Fibroblast of pulmonary artery (primary cell): ENCODE measurements around the gene ATP5F1B.
"Not testable (repeated sequence)": the region's sequence is repeated elsewhere in the genome, so short reads cannot be mapped to it uniquely, and the experiment has no call there.

Experiments used
- DNase-seq: peaks from one replicate; pipeline ENCODE4 v3.0.0-alpha.2; 2010; ENCODE audit warnings: low read depth
- H3K4me3 ChIP-seq: replicated peaks from 2 replicates; pipeline ENCODE4 v1.5.1; 2011; ENCODE audit warnings: low read depth, mild to moderate bottlenecking, control low read depth, low read length, moderate library complexity
- CTCF ChIP-seq: IDR thresholded peaks from 2 replicates; pipeline ENCODE4 v1.5.1; 2011; ENCODE audit warnings: mild to moderate bottlenecking, control low read depth, low read length, inconsistent platforms; ENCODE audit errors: missing control alignments

Gene ATP5F1B

GRCh38 chr12:56670836-56671235, 25.1 kb upstream of the ATP5F1B start:
- no peak for TF ChIP-seq CTCF
- no peak for DNase-seq
- no peak overlapping the region for H3K4me3 ChIP-seq

- H3K4me3 ChIP-seq: no peak overlapping the region
- no peak for TF ChIP-seq CTCF
- no peak for DNase-seq
These were observed 22.3 kb upstream of the ATP5F1B start for GRCh38 chr12:56668197-56668457.

- no peak for TF ChIP-seq CTCF
- H3K4me3 ChIP-seq: no peak overlapping the region
- no peak for DNase-seq
These were observed 16.3 kb upstream of the ATP5F1B start for GRCh38 chr12:56661979-56662638.

GRCh38 chr12:56661560-56661959, 15.8 kb upstream of the ATP5F1B start:
- no peak overlapping the region for H3K4me3 ChIP-seq
- no peak for DNase-seq
- TF ChIP-seq CTCF: no peak

GRCh38 chr12:56658921-56659320, 13.1 kb upstream of the ATP5F1B start:
- no peak for DNase-seq
- no peak overlapping the region for H3K4me3 ChIP-seq
- TF ChIP-seq CTCF: no peak

GRCh38 chr12:56657416-56658379, 11.9 kb upstream of the ATP5F1B start:
- TF ChIP-seq CTCF: no peak
- no peak for DNase-seq

GRCh38 chr12:56653781-56654180, 8.0 kb upstream of the ATP5F1B start:
- H3K4me3 ChIP-seq, DNase-seq: not testable (repeated sequence)

More at GRCh38 chr12:56657416-56658379, 11.9 kb upstream of the ATP5F1B start:
- no peak overlapping the region for H3K4me3 ChIP-seq

GRCh38 chr12:56648023-56648422, 2.2 kb upstream of the ATP5F1B start:
- DNase-seq, H3K4me3 ChIP-seq: not testable (repeated sequence)
